GM19035 (cell line): ENCODE results near the gene CDY2A.
"Not testable (repeated sequence)": the region's sequence is repeated elsewhere in the genome, so short reads cannot be mapped to it uniquely, and the experiment has no call there.

Experiments used
- ATAC-seq: cut with Tn5 transposase; IDR thresholded peaks from one replicate; pipeline ENCODE4 v1.9.1; 2021; ENCODE audit not compliant: unreplicated experiment

Gene CDY2A, protein sequence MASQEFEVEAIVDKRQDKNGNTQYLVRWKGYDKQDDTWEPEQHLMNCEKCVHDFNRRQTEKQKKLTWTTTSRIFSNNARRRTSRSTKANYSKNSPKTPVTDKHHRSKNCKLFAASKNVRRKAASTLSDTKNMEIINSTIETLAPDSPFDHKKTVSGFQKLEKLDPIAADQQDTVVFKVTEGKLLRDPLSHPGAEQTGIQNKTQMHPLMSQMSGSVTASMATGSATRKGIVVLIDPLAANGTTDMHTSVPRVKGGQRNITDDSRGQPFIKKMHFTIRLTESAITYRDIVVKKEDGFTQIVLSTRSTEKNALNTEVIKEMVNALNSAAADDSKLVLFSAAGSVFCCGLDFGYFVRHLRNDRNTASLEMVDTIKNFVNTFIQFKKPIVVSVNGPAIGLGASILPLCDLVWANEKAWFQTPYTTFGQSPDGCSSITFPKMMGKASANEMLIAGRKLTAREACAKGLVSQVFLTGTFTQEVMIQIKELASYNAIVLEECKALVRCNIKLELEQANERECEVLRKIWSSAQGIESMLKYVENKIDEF

DNA sequence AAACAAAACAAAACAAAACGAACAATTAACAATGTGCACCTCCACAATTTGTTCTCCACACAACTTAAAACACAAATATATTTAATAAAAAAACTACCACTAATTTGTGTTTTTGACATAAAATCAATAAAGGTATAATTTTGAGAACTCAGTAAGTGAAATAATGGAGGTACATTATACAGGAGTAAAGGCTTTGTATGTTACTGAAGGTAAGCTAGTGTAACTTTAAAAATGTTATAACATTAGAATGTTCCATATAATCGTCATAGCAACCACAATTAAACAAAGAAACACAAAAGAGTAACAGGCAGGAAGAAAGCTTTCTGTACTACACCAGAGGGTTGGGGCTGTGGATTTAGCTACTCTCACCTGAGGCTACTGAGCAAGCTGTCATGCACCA, at the start of gene CDY2A:
TSS of gene CDY2A (plus strand) at position 301 of the 400 bp plus-strand sequence. CDS start 328 bp downstream, outside the sequence.
- not testable (repeated sequence) for ATAC-seq

DNA sequence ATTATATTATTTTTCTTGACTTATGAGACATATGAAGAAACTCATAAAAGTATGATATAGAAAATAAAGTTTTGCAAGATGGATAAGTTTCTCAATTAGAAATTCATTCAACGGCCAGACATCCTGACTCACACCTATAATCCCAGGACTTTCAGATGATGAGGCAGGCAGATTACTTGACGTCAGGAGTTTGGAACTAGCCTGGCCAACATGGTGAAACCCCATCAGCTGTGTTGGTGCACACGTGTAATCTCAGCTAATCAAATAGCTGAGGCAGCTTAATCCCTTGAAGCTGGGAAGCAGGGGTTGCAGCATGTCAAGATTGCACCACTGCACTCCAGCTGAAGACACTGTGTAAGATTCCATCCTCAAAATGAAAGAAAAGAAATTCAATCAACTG, 28.0 kb upstream of the CDY2A start:
- not testable (repeated sequence) for ATAC-seq

DNA sequence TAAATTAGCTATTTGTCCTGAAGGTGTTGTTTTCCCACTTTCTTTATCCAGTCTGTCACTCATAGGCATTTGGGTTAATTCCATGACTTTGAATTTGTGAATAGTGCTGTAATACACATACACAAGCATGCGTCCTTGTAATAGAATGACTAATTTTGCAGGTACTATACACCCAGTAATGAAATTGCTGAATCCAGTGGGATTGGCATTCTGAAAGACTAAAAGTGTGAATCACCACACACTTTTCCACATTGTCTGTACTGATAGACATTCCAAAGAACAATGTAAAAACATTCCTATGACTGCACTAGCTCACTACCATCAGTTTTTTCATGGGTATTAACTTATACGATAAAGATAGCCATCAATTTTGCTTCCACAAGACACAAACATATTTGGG, 27.3 kb upstream of the CDY2A start:
- ATAC-seq, result not testable (repeated sequence)

GRCh38 chrY:18023897-18024296, 1.7 kb upstream of the CDY2A start:
- ATAC-seq, result not testable (repeated sequence)

DNA sequence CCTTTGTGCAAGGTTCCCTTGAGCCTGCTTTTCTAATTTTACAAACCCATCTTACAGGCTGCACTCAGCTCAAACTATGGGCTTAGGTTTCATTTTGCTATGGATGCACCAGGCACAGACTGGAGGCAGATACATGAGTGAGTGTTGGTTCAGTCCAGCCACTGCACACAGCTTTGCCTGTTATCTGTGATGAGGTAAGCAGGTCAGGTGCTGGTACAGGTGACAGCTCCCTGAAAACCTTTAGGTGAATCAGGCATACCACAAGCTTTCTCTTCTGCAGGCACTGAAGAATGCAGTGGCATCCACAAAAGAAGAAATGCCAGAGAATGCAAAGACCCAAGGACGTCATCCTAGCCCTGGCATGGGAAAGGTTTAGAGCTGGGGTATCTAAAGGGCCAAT, 3.3 kb downstream of the CDY2A start:
- not testable (repeated sequence) for ATAC-seq

DNA sequence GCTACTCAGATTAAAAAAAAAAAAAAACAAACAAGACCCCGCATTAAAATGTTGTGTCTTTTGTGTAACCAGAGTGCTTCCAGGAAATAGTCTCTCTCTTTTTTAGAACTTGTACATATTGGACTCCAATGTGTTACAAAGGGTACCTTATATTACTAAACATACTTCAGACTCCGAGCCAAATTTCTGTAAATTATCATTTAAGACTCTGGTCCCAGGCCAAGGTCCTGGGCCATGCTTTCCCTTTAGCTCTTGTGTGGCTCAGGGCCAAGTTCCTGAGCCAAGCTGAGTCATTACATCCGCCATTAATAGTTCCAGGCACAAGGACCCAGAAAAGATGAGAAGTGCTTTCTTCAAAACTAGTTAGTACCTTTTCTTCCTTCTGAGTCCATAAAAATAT, 4.6 kb downstream of the CDY2A start:
- ATAC-seq, result not testable (repeated sequence)

GRCh38 chrY:18034100-18034814, 8.7 kb downstream of the CDY2A start:
- ATAC-seq, result not testable (repeated sequence)

DNA sequence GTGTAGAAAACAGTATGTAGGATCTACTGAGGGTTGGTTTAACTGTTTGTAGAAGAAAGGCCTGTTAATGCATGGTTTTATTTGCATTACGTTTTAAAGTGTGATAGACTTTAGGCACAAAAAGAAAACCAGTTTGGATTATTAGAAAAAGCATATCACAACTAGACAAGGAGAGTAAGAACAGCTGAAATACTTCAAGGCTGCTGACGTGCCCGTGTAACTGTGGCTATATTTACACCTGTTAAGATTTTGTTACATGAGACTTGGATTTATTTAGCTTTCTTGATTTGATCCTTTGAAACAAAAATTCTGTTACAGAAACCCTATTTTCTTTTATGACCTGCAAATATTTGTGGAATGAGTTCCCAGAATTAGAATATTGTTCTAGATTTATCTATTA, 9.3 kb downstream of the CDY2A start:
- ATAC-seq, result not testable (repeated sequence)

DNA sequence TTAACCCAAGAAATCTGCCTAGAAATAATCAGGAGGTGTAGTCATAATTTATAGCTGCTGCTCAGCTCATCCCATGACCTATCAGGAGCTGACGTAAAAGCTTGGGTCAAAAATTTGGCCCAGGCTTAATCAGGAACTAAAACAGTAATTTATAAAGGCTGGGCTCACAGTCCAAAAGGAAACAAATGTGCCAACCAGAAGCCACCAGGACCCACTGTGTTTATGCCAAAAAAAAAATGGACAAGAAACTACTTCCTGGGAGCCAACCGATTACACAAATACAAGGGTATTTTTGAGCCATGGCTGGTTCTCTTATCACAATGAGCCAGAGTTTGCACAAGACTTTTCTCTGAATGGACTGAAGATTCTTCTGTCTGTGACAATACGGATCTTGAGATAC, 19.4 kb downstream of the CDY2A start:
- ATAC-seq, result not testable (repeated sequence)

DNA sequence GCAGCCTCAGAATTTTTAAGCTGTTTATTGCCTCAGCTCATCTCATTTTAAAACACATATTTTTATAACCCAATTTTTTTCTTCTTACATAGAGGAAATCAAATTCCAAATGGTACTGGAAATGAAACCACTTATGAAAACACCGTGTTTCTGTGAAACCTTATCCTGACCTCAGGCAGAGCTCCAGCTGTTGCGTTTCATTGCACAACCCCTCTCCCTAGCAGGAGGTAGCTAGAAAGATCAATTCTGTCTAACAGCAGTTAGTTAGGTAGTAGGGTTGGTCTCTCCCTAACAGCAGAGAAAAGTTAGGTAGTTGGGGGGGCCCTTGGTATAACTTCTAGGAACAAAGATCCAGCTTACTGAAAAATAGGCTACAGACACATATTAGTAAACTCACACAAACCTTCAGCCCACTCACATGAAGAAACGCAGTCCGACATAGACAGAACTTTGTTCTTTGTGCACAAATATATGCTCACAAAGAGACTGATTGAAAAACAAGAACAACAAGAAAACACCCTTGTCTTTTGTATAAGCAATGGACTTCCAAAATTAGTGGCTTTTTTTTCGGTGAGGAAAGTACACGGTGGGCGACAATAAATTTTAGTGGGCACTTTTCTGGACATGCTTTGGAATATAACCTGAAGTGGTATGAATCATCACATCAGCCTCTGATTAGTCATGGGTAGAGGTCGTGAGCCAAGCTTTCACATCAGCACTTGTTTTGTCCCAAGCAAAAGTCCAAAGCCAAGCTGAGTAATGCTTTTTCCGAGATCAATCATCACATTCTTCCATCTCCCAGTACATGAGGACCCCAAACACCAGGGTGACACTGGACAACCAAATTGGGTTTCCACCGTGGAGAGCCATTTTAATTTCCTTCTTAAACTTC, 22.8 kb downstream of the CDY2A start:
- not testable (repeated sequence) for ATAC-seq

GRCh38 chrY:18049061-18049460, 23.5 kb downstream of the CDY2A start:
- not testable (repeated sequence) for ATAC-seq

DNA sequence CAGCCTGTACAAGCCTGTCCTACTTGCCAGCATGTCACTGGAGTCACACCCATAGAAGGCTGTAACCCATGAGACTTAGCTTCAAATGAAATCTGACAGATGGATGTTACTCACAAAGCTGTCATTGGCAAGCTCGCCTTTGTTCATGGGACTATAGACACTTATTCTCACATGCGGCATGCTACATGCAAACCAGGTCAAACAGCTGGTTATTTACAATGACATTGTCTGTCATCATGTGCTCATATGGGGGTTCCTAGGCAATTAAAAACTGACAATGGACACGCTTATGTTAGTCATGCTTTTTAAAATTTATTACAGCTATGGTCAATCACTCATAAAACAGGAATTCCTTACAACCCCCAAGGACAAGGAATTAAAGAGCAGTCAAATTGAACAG, 30.9 kb downstream of the CDY2A start:
- ATAC-seq, result not testable (repeated sequence)

DNA sequence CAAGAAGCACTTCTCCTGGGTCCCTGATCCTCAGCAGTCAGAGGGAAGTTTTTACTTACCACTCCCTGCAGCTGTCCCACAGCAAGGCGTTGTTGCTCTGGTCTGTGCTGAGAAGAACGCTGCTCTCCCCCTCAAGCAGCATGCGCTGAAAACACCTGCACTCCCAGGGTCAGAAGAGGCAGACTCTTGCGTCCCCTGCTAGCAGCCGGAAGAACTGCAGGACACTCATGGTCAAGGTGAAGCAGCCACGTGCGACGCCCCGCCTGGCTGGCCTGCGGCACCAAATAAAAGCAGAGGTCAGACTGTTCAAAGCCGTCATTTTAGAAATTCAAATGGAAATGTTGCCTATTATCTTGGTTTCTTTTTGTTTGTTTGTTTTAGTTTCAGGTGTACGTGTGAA, 47.9 kb downstream of the CDY2A start:
- ATAC-seq, result not testable (repeated sequence)
